GM18873 (cell line): ENCODE results near the gene TMEM123.

Experiments
- ATAC-seq: cut with Tn5 transposase; IDR thresholded peaks from one replicate; pipeline ENCODE4 v1.9.1; 2021; ENCODE audit warnings: mild to moderate bottlenecking, moderate library complexity, moderate number of reproducible peaks; ENCODE audit not compliant: unreplicated experiment, low FRiP score

Gene TMEM123

GRCh38 chr11:102399189-102399588 lies 53.4 kb downstream of the TMEM123 start:
- no peak for ATAC-seq

GRCh38 chr11:102398297-102398696 lies 54.3 kb downstream of the TMEM123 start:
- ATAC-seq: no peak

GRCh38 chr11:102396708-102397563 lies 55.6 kb downstream of the TMEM123 start:
- ATAC-seq: no peak

DNA sequence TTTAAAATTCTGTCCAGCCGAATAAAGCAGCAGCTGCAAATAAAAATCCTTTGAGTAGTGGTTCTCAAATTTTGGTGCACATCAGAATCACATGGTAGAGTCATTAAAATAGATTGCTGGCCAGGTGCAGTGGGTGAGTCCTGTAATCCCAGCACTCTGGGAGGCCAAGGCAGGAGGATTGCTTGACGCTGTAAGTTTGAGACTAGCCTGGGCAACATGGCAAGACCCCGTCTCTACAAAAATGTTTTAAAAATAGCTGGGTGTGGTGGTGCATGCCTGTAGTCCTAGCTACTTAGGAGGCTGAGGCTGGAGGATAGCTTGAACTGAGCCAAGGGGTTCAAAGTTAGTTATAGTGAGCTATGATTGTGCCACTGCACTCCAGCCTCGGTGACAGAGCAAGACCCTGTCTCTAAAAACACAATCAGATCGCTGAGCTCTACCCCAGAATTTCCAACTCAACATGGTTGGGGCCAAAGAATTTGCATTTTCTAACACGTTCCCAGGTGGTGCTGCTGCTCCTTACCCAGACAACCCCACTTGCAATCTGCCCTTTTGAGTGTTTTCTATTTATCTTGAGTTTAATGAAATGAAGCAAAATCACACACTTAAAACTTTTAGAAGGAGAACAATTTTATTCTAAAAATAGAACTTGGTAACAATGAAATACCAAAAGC lies 56.7 kb downstream of the TMEM123 start:
- ATAC-seq: no peak

GRCh38 chr11:102393272-102393730 lies 59.3 kb downstream of the TMEM123 start:
- no peak for ATAC-seq

DNA sequence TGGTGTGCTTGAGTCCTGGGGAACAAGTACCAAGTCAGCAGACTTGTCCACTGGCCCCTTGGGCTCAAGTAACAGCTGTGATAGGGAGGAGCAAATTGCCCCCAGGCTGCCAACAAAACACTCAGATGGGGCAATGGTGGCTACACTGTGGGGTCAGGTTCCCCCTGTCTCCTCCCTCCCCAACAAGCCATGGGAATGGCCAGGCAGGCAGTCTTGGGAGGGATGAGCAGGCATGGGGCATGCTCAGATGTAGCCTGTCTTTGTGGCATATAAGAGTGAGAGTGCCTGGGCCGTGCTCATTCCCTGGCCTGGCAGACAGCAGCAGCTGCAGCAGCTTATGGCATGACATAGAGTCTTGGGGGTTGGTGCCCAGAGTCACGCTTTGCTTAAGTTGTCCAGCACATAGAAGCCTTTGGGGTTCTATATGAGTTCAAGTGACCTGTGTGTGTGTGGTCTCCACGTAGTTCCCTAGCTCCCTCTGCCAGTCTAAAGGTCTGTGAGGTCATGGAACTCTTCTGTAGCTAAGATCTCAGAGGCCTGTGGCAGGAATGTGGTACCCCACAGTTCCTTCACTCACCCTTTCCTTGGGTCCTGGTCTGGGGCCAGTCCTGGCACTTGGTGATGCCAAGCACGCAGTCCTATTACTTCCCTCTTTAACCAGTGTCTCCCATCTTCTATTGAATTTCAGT lies 60.9 kb downstream of the TMEM123 start:
- no peak for ATAC-seq

- peak; percentile 92 for ATAC-seq
Measured at GRCh38 chr11:102390667-102391465, 61.7 kb downstream of the TMEM123 start.

- ATAC-seq: no peak
Measured at GRCh38 chr11:102389253-102389652, 63.3 kb downstream of the TMEM123 start.

DNA sequence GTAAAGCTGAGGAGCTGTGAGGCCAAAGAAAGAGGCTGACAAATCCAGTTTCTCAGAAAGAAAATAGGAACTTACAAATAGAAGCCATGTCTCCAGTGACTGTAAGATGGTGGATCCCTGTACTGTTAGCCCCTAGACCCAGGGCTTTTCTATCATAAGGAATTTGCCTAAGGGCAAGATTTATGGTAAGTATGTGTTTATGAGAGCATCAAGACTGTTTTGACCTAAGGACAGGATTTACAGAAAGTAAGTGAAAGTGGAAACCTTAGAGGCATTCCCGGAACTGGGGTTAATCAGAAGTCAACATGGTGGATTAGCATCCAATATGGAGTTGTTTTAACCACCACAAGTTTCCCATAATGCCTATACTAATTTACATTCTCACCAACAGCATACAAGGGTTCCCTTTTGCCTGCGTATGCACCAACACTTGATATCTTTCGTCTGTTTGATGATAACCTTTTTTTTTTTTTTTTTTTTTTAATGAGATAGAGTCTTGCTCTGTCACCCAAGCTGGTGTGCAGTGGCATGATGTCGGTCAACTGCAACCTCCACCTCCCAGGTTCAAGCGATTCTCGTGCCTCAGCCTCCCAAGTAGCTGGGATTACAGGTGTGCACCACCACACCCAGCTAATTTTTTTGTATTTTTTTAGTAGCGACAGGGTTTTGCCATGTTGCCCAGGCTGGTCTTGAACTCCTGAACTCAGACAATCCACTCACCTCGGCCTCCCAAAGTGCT lies 65.4 kb downstream of the TMEM123 start:
- no peak for ATAC-seq

- no peak for ATAC-seq
Measured at GRCh38 chr11:102386136-102386734, 66.3 kb downstream of the TMEM123 start.

GRCh38 chr11:102385085-102386007 lies 67.2 kb downstream of the TMEM123 start:
- ATAC-seq: no peak

GRCh38 chr11:102384419-102385079 lies 68.0 kb downstream of the TMEM123 start:
- no peak for ATAC-seq

DNA sequence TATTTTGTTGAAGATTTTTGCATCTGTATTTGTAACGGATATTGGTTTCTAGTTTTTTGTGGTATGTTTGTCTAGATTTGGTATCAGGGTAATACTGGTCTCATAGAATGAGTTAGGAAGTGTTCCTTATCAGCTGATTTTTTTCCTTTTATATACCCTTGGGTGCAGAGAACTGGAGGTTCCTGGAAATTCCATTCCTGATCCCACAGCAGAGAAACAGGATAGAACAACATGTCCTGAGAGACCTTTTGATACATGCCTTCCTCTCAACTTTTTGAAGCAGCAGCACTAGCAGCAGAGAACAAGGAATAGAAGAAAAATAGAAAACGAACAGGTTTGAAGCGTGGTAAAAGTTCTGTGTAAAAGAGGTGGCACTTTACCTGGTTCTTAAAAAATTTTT lies 68.7 kb downstream of the TMEM123 start:
- no peak for ATAC-seq

DNA sequence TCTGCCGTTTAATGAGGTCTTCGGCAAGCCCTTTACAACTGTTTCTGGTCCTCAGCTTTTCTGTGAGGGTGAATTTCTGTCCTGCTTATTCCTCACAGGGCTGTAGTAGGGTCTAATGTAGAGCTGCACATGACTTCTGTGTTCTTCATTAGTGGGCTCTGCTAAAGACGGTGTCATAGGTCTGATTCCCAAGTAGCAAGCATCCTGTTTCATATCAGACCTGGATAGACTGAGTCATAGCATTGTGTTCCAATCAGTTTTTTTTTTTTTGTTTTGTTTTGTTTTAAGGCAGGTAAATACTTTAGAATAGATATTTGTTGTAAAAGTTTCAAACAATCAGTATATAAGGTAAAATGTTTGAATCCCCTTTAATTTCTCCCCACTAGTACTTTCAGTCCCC lies 70.2 kb downstream of the TMEM123 start:
- no peak for ATAC-seq

- ATAC-seq: no peak
Measured at GRCh38 chr11:102378818-102379217, 73.7 kb downstream of the TMEM123 start.

DNA sequence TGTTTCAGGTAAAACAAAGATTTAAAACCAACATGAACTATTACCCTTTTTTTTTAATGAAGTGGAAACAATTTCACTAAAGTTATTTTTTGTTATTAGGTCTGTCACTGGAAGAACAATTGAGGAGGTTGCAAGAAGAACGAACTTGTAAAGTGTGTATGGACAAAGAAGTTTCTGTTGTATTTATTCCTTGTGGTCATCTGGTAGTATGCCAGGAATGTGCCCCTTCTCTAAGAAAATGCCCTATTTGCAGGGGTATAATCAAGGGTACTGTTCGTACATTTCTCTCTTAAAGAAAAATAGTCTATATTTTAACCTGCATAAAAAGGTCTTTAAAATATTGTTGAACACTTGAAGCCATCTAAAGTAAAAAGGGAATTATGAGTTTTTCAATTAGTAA lies 74.7 kb downstream of the TMEM123 start:
- ATAC-seq: no peak

DNA sequence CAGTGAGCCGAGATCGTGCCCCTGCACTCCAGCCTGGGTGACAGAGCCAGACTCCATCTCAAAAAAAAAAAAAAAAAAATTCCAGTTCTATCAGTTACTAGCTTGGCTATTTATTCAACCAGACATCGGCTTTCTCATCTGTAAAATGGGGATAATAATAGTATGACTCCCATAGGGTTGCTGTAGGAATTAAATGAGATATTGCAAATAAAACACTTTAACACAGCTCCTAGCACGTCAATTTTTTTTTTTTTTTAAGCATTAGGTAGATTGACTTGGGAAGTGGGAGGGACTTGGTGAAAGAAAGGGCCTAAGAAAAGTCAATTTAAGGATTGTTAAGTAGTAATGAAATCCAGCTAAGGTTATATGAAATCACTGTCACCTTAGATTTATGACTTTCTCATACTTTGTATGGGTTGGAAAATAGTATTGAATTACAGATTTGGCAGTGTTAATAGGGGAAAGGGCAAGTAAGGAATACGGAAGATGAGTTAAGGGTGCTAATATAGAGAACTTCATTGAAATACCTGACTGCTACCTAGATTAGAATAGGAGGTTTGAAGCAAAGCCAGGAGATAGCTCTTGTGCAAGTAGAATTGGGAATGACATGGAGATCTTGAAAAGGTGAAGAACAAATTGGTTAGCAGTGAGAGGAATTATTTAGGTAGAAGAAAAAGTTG lies 76.7 kb downstream of the TMEM123 start:
- no peak for ATAC-seq
